Neutrophil (primary cell): ENCODE measurements around the gene EIF1AX.
A peak's percentile ranks its signal among the peaks of the same experiment; 100 is the strongest.

ENCODE experiments used
- H3K27ac ChIP-seq: fragments of 200-600 bp; sonication (generic); 2 replicates; pipeline ENCODE4 v1.5.1; 2016; ENCODE audit warnings: mild to moderate bottlenecking, moderate library complexity
- H3K27me3 ChIP-seq: fragments of 200-600 bp; sonication (generic); 2 replicates; pipeline ENCODE4 v1.6.0; 2016; ENCODE audit warnings: mild to moderate bottlenecking
- H3K36me3 ChIP-seq: fragments of 200-600 bp; sonication (generic); 2 replicates; pipeline ENCODE4 v1.5.1; 2017
- H3K4me1 ChIP-seq, 2 experiments: fragments of 200-600 bp in 1 of 2; sonication (generic) in 1 of 2; 1 replicate in 1 of 2; 2 replicates in 1 of 2; pipeline versions ENCODE4 v1.5.1 to v1.6.1; 2013 to 2016; ENCODE audit warnings: low read depth in 1 of 2, low read length in 1 of 2, mild to moderate bottlenecking in 1 of 2, moderate library complexity in 1 of 2; ENCODE audit not compliant: control insufficient read depth in 1 of 2, insufficient read depth in 1 of 2
- H3K4me3 ChIP-seq, 2 experiments: fragments of 200-600 bp in 1 of 2; sonication (generic) in 1 of 2; 1 replicate in 1 of 2; 2 replicates in 1 of 2; pipeline ENCODE4 v1.5.1; 2013 to 2016; ENCODE audit warnings: low read depth in 1 of 2, low read length in 1 of 2, mild to moderate bottlenecking in 1 of 2, moderate library complexity in 1 of 2
- H3K9me3 ChIP-seq: fragments of 200-600 bp; sonication (generic); 2 replicates; pipeline ENCODE4 v1.5.1; 2016
- CTCF ChIP-seq: fragments of 200-600 bp; sonication (generic); IDR thresholded peaks from 2 replicates; pipeline ENCODE4 v1.5.1; 2016; ENCODE audit warnings: antibody characterized with exemption

The EIF1AX gene

GRCh38 chrX:20141281-20142220, at the start of gene EIF1AX:
Gene EIF1AX (minus strand): TSS chrX:20141838. CDS start chrX:20141640, 198 bp downstream.
- Histone ChIP-seq H3K27ac (peak within 1 kb of the TSS; percentile 78), H3K9me3 (no peaks in the 10 kb centered on the region)
- no peak for TF ChIP-seq CTCF

DNA sequence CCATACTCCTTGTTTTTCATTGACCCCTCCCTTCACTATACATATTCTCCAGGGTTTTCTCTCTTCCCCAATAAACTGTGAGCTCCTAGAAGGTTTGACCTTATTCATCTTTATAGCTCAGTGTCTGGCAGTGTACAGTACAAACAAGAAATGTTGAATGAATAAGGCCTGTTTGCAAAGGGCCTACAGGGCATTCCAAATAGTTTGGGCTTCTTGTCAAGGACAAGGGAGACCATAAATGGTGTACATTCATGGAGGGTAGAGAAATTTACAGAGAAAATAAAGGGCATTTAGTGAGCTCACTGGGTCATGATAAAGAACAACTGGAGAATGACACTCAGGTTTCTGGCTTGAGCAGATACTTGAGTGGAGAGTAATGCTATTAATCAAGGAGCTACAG, 47.5 kb upstream of the EIF1AX start:
- H3K27me3 ChIP-seq: no peaks in the 10 kb centered on the region
- peaks cover 34% of the 10 kb centered on the region for H3K36me3 ChIP-seq
- H3K4me1 ChIP-seq: no peaks in the 10 kb centered on the region
- TF ChIP-seq CTCF: no peak
- no peak overlapping the region for H3K27ac ChIP-seq
- no peaks in the 10 kb centered on the region for H3K9me3 ChIP-seq
- no peak overlapping the region for H3K4me3 ChIP-seq

More at GRCh38 chrX:20141281-20142220, at the start of gene EIF1AX:
- Histone ChIP-seq H3K27me3 (no peaks in the 10 kb centered on the region), H3K4me1 (peaks cover 10 to 26% of the 10 kb centered on the region in 2 experiments), H3K4me3 (peak within 1 kb of the TSS; percentile 68 to 91), H3K36me3 (no peaks in the 10 kb centered on the region)

- Histone ChIP-seq H3K4me3 (no peak overlapping the region), H3K4me1 (no peaks in the 10 kb centered on the region), H3K27me3 (no peaks in the 10 kb centered on the region), H3K27ac (no peak overlapping the region), H3K36me3 (peaks cover 31% of the 10 kb centered on the region), H3K9me3 (no peaks in the 10 kb centered on the region)
- no peak for TF ChIP-seq CTCF
These were observed 40.1 kb upstream of the EIF1AX start for GRCh38 chrX:20181598-20182329.

DNA sequence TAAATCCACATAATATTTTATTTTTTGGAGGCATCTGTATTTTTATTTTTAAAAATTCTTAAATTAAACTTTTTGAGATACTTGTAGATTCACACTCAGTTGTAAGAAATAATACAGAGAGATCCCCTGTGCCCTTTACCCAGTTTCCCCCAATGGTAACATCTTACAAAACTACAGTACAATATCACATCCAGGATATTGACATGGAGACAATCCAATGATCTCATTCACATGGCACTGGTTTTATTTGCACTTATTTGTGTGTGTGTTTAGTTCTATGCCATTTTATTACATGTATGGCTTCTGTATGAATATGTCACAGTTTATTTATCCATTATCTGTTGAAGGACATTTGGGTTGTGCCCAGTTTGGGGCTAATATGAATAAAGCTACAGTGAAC, 35.5 kb upstream of the EIF1AX start:
- Histone ChIP-seq H3K4me3 (no peak overlapping the region), H3K27me3 (no peaks in the 10 kb centered on the region), H3K36me3 (peaks cover 52% of the 10 kb centered on the region), H3K27ac (no peak overlapping the region), H3K4me1 (no peaks in the 10 kb centered on the region), H3K9me3 (no peaks in the 10 kb centered on the region)
- TF ChIP-seq CTCF: no peak

- TF ChIP-seq CTCF: no peak
- peaks cover 71% of the 10 kb centered on the region for H3K36me3 ChIP-seq
These were observed 32.2 kb upstream of the EIF1AX start for GRCh38 chrX:20173856-20174255.

More at GRCh38 chrX:20173856-20174255, 32.2 kb upstream of the EIF1AX start:
- Histone ChIP-seq H3K4me1 (no peaks in the 10 kb centered on the region), H3K4me3 (no peak overlapping the region), H3K27me3 (no peaks in the 10 kb centered on the region), H3K9me3 (no peaks in the 10 kb centered on the region), H3K27ac (no peak overlapping the region)
